Astrocyte of the cerebellum (primary cell): ENCODE data around the gene CDH24.
"Not testable (repeated sequence)": the region's sequence is repeated elsewhere in the genome, so short reads cannot be mapped to it uniquely, and the experiment has no call there.

Source experiments
- DNase-seq: peaks from one replicate; pipeline ENCODE4 v3.0.0-alpha.2; 2011; ENCODE audit warnings: low read depth
- H3K4me3 ChIP-seq: 2 replicates; pipeline ENCODE4 v1.5.1; 2011; ENCODE audit warnings: mild to moderate bottlenecking, low read depth, low read length, moderate library complexity
- in situ Hi-C: cut with HindIII; loops from 2 replicates; pipeline ENCODE4 v1.10.0; 2017; ENCODE audit warnings: low sequenced_read_pairs
- TF ChIP-seq, protein P1 (sequence below): IDR thresholded peaks from 2 replicates; pipeline ENCODE4 v1.5.1; 2012; ENCODE audit warnings: low read length, low read depth, moderate library complexity, mild to moderate bottlenecking; ENCODE audit errors: missing control alignments

Gene CDH24

DNA sequence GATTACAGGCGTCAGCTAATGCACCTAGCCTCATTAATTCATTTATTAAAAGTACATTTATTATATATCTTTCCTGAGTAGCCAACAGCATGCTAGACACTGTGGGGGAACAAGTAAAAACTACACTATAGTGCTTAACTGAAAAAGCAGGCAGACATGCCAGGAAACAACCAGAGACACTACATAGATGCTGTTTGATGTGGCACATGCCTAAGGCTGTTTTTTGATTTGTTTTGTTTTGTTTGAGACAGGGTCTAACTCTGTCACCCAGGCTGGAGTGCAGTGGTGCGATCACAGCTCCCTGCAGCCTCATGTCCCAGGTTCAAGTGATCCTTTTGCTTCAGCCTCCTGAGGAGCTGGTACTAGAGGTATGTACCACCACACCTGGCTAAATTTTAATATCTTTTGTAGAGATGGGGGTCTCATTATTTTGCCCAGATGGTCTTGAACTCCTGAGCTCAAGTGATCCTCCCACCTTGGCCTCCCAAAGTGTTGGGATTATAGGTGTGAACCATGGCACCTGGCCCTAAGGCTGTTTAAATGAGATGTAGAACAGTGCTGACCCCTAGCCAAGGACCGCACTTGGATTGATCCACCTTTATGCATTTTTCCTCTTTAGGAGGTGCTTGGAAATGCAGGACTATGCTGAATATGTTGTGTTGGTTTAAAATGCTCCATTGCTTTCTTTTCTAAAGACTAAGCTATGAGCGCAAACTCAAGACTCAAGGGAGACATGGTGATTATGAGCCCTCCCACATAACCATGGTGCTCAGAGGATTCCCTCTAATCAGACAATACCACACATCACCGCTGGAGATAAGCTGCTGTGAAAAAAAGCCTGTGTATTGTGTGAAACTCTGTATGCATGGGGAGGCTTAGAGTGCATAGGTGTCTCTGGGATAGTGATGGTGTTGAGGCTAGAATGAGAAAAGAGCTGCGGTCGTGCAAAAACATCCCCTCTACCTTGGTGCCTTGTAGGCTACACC lies 36.9 kb downstream of the CDH24 start:
- in situ Hi-C loops: no loop called here
- no peak for DNase-seq
- no peak overlapping the region for H3K4me3 ChIP-seq
- TF ChIP-seq, protein P1, sequence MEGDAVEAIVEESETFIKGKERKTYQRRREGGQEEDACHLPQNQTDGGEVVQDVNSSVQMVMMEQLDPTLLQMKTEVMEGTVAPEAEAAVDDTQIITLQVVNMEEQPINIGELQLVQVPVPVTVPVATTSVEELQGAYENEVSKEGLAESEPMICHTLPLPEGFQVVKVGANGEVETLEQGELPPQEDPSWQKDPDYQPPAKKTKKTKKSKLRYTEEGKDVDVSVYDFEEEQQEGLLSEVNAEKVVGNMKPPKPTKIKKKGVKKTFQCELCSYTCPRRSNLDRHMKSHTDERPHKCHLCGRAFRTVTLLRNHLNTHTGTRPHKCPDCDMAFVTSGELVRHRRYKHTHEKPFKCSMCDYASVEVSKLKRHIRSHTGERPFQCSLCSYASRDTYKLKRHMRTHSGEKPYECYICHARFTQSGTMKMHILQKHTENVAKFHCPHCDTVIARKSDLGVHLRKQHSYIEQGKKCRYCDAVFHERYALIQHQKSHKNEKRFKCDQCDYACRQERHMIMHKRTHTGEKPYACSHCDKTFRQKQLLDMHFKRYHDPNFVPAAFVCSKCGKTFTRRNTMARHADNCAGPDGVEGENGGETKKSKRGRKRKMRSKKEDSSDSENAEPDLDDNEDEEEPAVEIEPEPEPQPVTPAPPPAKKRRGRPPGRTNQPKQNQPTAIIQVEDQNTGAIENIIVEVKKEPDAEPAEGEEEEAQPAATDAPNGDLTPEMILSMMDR: no peak

DNA sequence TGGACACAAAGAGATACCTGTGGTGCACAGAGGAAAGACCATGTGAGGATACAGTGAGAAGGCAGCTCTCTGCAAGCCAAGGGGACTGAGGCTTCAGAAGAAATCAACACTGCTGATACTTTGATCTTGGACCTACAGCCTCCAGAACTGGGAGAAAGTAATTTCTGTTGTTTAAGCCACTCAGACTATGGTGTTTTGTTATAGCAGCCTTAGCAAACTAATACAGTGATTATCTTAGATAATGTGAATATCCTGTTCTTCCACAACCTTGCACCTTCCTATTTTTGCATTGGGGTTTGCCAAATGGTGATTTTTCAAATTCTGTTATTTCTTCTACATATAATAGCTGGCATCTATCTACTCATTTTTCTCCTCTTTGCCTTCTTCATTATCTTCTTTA lies 39.2 kb downstream of the CDH24 start:
- DNase-seq: no peak
- TF ChIP-seq, protein P1: no peak
- in situ Hi-C loops: no loop called here
- H3K4me3 ChIP-seq: no peak overlapping the region

DNA sequence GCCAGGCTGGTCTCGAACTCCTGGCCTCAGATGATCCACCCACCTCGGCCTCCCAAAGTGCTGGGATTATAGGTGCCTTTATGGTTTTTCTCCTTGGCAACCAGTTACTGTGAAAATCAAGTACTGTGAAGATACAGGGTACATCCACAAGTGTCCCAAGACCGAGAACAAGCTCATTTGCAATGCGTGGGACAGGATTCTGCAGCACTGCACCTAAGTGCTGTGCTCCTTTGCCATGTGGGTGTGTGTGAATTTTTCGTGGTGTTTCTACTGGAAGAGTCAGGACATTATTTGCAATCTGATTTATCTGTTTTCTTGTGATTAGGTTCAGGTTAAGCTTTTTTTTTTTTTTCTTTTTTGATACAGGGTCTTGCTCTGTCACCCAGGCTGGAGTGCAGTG lies 40.2 kb downstream of the CDH24 start:
- TF ChIP-seq, protein P1: no peak
- in situ Hi-C loops: no loop called here
- H3K4me3 ChIP-seq: no peak overlapping the region
- no peak for DNase-seq

DNA sequence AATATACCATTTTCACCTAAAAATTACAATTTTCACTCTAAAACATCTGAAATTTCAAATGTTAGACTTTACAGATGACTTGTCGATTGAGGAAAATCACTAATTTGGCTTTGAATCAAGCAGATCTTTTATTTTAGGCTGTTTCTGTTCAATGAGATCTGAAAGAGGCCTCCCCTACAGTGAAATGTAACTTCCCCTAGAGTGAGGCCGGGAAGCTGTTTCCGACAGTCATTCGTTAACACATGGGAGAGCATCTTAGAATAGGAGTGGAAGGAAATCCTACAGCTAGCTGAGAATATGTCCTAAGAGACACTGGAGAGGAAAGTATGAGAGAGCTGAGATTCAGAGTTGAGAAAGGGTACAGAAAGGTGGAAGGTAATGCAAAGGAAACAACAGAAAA lies 41.7 kb downstream of the CDH24 start:
- H3K4me3 ChIP-seq: no peak overlapping the region
- in situ Hi-C loops: no loop called here
- TF ChIP-seq, protein P1: no peak
- no peak for DNase-seq

DNA sequence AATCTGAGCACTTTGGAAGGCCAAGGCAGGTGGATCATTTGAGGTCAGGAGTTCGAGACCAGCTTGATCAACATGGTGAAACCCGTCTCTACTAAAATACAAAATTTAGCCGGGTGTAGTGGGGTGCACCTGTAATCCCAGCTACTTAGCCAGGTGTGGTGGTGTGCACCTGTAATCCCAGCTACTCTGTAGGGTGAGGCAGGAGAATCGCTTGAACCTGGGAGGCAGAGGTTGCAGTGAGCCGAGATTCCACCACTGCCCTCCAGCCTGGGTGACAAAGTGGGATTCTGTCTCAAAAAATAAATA lies 43.6 kb downstream of the CDH24 start:
- DNase-seq, in situ Hi-C loops, H3K4me3 ChIP-seq: not testable (repeated sequence)

DNA sequence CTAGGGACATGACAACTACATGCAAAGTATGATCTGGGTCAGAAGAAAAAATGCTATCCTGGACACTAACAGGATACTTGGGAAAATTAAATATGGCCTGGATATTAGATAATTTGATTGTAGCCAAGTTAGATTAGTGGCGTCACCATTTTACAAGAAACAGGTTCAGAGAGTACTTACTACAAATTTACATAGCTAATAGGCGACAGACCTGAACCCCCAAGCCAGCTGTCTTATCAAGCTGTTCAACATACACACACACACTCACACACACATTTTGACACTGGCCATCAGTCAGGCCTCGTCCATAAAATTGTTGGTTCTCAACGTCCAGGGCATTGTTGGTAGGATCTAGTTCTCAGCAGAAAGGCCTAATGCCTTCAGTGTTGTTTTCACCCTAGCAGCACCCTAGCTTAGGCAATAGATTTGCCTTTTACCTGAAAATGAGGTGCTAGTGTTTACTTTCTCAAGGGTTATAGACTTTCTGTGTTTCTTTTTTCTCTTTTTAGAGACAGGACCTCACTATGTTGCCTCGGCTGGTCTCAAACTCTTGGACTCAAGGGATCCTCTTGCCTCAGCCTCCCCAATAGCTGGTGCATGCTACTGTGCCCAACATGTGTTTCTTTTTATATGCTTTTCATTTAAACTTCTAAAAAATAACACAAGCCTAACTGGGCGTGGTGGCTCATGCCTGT lies 44.1 kb downstream of the CDH24 start:
- no peak overlapping the region for H3K4me3 ChIP-seq
- TF ChIP-seq, protein P1: no peak
- in situ Hi-C loops: no loop called here
- no peak for DNase-seq
